ENCODE data around the gene TSPEAR. TPM values are rescaled to one million over a fixed set of nuclear protein-coding genes. Genes with fewer than 3 reads are reported as not detected.

Gene TSPEAR
- total RNA-seq, 1 experiment from 2014 or later = not detected

- H3K4me1 ChIP-seq (ENCODE audit: low read length) = 0 out of 2 replicates have a peak, but pooled peaks cover 2% of the 10 kb centered on the region
- no peak overlapping the region for H3K4me2 ChIP-seq (ENCODE audit: low read depth, low read length, poor library complexity, severe bottlenecking)
- no peak for DNase-seq
- no peaks in the 10 kb centered on the region for H4K20me1 ChIP-seq (ENCODE audit: insufficient read depth, low read depth, low read length)
- no peaks in the 10 kb centered on the region for H3K9me3 ChIP-seq (ENCODE audit: low read length)
- H3K4me3 ChIP-seq (ENCODE audit: low read length) = no peak overlapping the region
- no peak overlapping the region for H3K9ac ChIP-seq (ENCODE audit: low read length)
- H2AFZ ChIP-seq (ENCODE audit: low read length) = no peak overlapping the region
- H3K36me3 ChIP-seq (ENCODE audit: insufficient read depth, low read length) = no peaks in the 10 kb centered on the region
- H3K27me3 ChIP-seq (ENCODE audit: low read length) = no peaks in the 10 kb centered on the region
- no peaks in the 10 kb centered on the region for H3K79me2 ChIP-seq (ENCODE audit: low read length)
- no peaks in the 10 kb centered on the region for H3K9me2 ChIP-seq (replicated peaks; ENCODE audit: insufficient read depth, low read length)
- no peak overlapping the region for H3K27ac ChIP-seq (ENCODE audit: low read length)
Measured at GRCh38 chr21:44712203-44713028, 1.0 kb upstream of the TSPEAR start.

- no peak for DNase-seq
- H3K4me1 ChIP-seq (ENCODE audit: low read length) = 0 out of 2 replicates have a peak, but pooled peaks cover 2% of the 10 kb centered on the region
- H3K79me2 ChIP-seq (ENCODE audit: low read length) = no peaks in the 10 kb centered on the region
- no peaks in the 10 kb centered on the region for H3K36me3 ChIP-seq (ENCODE audit: insufficient read depth, low read length)
- no peaks in the 10 kb centered on the region for H3K9me3 ChIP-seq (ENCODE audit: low read length)
- H3K9ac ChIP-seq (ENCODE audit: low read length) = no peak overlapping the region
- no peak overlapping the region for H3K27ac ChIP-seq (ENCODE audit: low read length)
- H4K20me1 ChIP-seq (ENCODE audit: insufficient read depth, low read depth, low read length) = no peaks in the 10 kb centered on the region
- no peak overlapping the region for H3K4me3 ChIP-seq (ENCODE audit: low read length)
- H3K27me3 ChIP-seq (ENCODE audit: low read length) = no peaks in the 10 kb centered on the region
- no peaks in the 10 kb centered on the region for H3K9me2 ChIP-seq (replicated peaks; ENCODE audit: insufficient read depth, low read length)
- H2AFZ ChIP-seq (ENCODE audit: low read length) = no peak overlapping the region
- H3K4me2 ChIP-seq (ENCODE audit: low read depth, low read length, poor library complexity, severe bottlenecking) = no peak overlapping the region
Measured at GRCh38 chr21:44710756-44711326, 531 bp downstream of the TSPEAR start.

- Histone ChIP-seq H3K79me2 (ENCODE audit: low read length) (no peaks in the 10 kb centered on the region), H4K20me1 (ENCODE audit: insufficient read depth, low read depth, low read length) (no peaks in the 10 kb centered on the region), H3K4me3 (ENCODE audit: low read length) (no peak overlapping the region), H2AFZ (ENCODE audit: low read length) (no peak overlapping the region), H3K27ac (ENCODE audit: low read length) (no peak overlapping the region), H3K9me2 (replicated peaks; ENCODE audit: insufficient read depth, low read length) (no peaks in the 10 kb centered on the region), H3K9me3 (ENCODE audit: low read length) (no peaks in the 10 kb centered on the region), H3K4me1 (ENCODE audit: low read length) (0 out of 2 replicates have a peak, but pooled peaks cover 2% of the 10 kb centered on the region), H3K9ac (ENCODE audit: low read length) (no peak overlapping the region), H3K4me2 (ENCODE audit: low read depth, low read length, poor library complexity, severe bottlenecking) (no peak overlapping the region), H3K36me3 (ENCODE audit: insufficient read depth, low read length) (no peaks in the 10 kb centered on the region), H3K27me3 (ENCODE audit: low read length) (no peaks in the 10 kb centered on the region)
- DNase-seq = no peak
Measured at GRCh38 chr21:44710294-44710665, 1.1 kb downstream of the TSPEAR start.

- Histone ChIP-seq H3K27me3 (ENCODE audit: low read length) (no peaks in the 10 kb centered on the region), H3K79me2 (ENCODE audit: low read length) (no peaks in the 10 kb centered on the region), H2AFZ (ENCODE audit: low read length) (no peak overlapping the region), H4K20me1 (ENCODE audit: insufficient read depth, low read depth, low read length) (no peaks in the 10 kb centered on the region), H3K9me2 (replicated peaks; ENCODE audit: insufficient read depth, low read length) (no peaks in the 10 kb centered on the region), H3K4me2 (ENCODE audit: low read depth, low read length, poor library complexity, severe bottlenecking) (no peak overlapping the region), H3K4me3 (ENCODE audit: low read length) (no peak overlapping the region), H3K27ac (ENCODE audit: low read length) (no peak overlapping the region), H3K9ac (ENCODE audit: low read length) (no peak overlapping the region), H3K4me1 (ENCODE audit: low read length) (0 out of 2 replicates have a peak, but pooled peaks cover 2% of the 10 kb centered on the region), H3K9me3 (ENCODE audit: low read length) (no peaks in the 10 kb centered on the region), H3K36me3 (ENCODE audit: insufficient read depth, low read length) (no peaks in the 10 kb centered on the region)
- DNase-seq = no peak
Measured at GRCh38 chr21:44709426-44710293, 1.7 kb downstream of the TSPEAR start.

DNA sequence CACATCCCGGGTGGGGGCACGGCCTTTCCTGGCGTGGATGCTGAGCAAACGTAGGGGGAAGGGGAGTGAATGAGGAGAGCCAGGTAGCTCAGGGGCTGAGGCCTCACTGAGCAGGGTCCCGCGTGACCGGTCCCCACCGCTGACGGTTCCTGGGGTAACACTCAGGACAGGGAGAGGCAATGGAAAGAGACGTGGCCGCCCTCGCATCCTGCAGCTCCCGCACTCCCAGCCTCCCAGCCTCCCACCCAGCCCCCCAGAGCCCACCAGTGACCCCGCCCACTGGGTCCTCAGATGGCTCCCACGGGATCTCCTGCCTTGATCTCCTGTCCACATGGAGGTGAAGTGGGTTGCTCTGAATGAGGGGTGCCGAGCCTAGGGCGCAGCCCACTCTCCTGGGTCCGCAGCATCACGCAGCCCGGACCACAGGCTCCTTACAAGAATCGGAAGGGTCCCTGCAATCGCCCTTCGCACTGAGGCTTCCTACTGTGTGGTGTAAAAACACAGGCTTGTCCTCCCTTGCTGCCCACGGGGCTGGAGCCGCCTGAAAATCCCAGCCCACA is 2.4 kb downstream of the TSPEAR start:
- no peak overlapping the region for H3K27ac ChIP-seq (ENCODE audit: low read length)
- no peaks in the 10 kb centered on the region for H3K79me2 ChIP-seq (ENCODE audit: low read length)
- H3K9ac ChIP-seq (ENCODE audit: low read length) = no peak overlapping the region
- no peak for DNase-seq
- no peaks in the 10 kb centered on the region for H4K20me1 ChIP-seq (ENCODE audit: insufficient read depth, low read depth, low read length)
- H3K4me1 ChIP-seq (ENCODE audit: low read length) = 0 out of 2 replicates have a peak, but pooled peaks cover 2% of the 10 kb centered on the region
- H3K9me2 ChIP-seq (replicated peaks; ENCODE audit: insufficient read depth, low read length) = no peaks in the 10 kb centered on the region
- no peaks in the 10 kb centered on the region for H3K27me3 ChIP-seq (ENCODE audit: low read length)
- H3K36me3 ChIP-seq (ENCODE audit: insufficient read depth, low read length) = no peaks in the 10 kb centered on the region
- H3K9me3 ChIP-seq (ENCODE audit: low read length) = no peaks in the 10 kb centered on the region
- H2AFZ ChIP-seq (ENCODE audit: low read length) = no peak overlapping the region
- H3K4me3 ChIP-seq (ENCODE audit: low read length) = no peak overlapping the region
- no peak overlapping the region for H3K4me2 ChIP-seq (ENCODE audit: low read depth, low read length, poor library complexity, severe bottlenecking)

GRCh38 chr21:44708213-44708865 is 3.0 kb downstream of the TSPEAR start:
- Histone ChIP-seq H3K36me3 (ENCODE audit: insufficient read depth, low read length) (no peaks in the 10 kb centered on the region), H3K27me3 (ENCODE audit: low read length) (no peaks in the 10 kb centered on the region)
- DNase-seq = no peak

DNA sequence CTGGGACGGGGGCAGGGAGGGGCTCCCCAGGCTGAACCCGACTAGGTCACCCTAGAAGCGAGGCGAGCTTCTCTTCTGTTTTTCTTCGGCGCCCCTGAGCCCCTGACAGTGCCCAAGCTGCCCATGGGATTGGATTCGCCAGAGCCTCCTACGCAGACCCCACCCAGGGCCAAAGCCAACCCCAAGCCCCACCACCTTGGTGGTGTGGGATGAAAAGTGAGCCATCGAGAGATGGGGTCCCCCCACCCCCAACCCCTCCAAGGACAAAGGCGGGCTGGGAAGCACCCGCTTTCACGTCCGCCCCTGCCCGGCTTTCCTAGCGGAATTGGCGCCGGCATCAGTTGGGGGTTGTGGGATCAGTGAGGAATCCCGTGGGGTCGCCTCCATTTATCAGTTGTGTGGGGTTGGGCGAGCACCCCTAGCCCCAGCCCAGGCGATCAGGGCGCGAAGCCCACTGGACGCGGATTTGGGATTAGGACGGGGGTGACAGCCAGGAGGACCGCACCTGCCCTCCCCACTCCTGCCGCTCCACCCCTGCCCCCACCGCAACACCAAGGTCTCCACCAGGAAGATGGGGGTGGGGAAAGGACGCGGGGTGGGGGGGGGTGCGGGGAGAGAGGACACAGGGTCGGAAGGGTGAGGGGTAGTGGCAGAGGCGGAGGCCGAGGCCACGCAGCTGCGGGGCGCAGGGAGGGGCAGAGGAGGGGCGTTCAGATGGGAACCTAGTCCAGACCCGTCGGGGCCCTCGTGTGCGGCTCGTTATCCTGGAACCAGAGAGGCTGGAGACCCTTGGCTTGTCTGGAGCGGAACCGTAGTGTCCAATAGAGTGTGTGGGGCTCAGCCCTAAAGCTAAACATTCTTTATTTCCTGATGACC is 4.4 kb downstream of the TSPEAR start:
- Histone ChIP-seq H4K20me1 (ENCODE audit: insufficient read depth, low read depth, low read length) (no peaks in the 10 kb centered on the region), H3K4me1 (ENCODE audit: low read length) (no peaks in the 10 kb centered on the region), H3K27ac (ENCODE audit: low read length) (no peak overlapping the region), H3K9ac (ENCODE audit: low read length) (no peak overlapping the region), H3K4me2 (ENCODE audit: low read depth, low read length, poor library complexity, severe bottlenecking) (no peak overlapping the region), H3K4me3 (ENCODE audit: low read length) (no peak overlapping the region), H3K36me3 (ENCODE audit: insufficient read depth, low read length) (no peaks in the 10 kb centered on the region), H3K79me2 (ENCODE audit: low read length) (no peaks in the 10 kb centered on the region), H3K9me3 (ENCODE audit: low read length) (no peaks in the 10 kb centered on the region), H3K9me2 (replicated peaks; ENCODE audit: insufficient read depth, low read length) (no peaks in the 10 kb centered on the region), H2AFZ (ENCODE audit: low read length) (no peak overlapping the region), H3K27me3 (ENCODE audit: low read length) (no peaks in the 10 kb centered on the region)
- DNase-seq = no peak

More at GRCh38 chr21:44708213-44708865, 3.0 kb downstream of the TSPEAR start:
- H3K4me3 ChIP-seq (ENCODE audit: low read length) = no peak overlapping the region
- H3K27ac ChIP-seq (ENCODE audit: low read length) = no peak overlapping the region
- H3K9ac ChIP-seq (ENCODE audit: low read length) = no peak overlapping the region
- no peaks in the 10 kb centered on the region for H3K9me3 ChIP-seq (ENCODE audit: low read length)
- no peak overlapping the region for H2AFZ ChIP-seq (ENCODE audit: low read length)
- H3K79me2 ChIP-seq (ENCODE audit: low read length) = no peaks in the 10 kb centered on the region
- H3K4me1 ChIP-seq (ENCODE audit: low read length) = 0 out of 2 replicates have a peak, but pooled peaks cover 2% of the 10 kb centered on the region
- H3K4me2 ChIP-seq (ENCODE audit: low read depth, low read length, poor library complexity, severe bottlenecking) = no peak overlapping the region
- H4K20me1 ChIP-seq (ENCODE audit: insufficient read depth, low read depth, low read length) = no peaks in the 10 kb centered on the region
- H3K9me2 ChIP-seq (replicated peaks; ENCODE audit: insufficient read depth, low read length) = no peaks in the 10 kb centered on the region
